Right lobe of liver (tissue), 6 donors: Measurements from ENCODE around the gene OXCT2. TPM values are rescaled to one million over a fixed set of nuclear protein-coding genes. Genes with fewer than 3 reads are reported as not detected.
"Not testable (repeated sequence)": the region's sequence is repeated elsewhere in the genome, so short reads cannot be mapped to it uniquely, and the experiment has no call there.

Experiments used
- ATAC-seq, 4 donors: fragments of 200-7000 bp; cut with Tn5 transposase; one replicate each; pipeline ENCODE4 v1.9.1; 2020; ENCODE audit warnings: mild to moderate bottlenecking in 4 of 4, moderate library complexity in 4 of 4
- DNase-seq, 3 donors: peaks; one replicate each; pipeline ENCODE4 v3.0.0-alpha.2; 2020
- H3K27ac ChIP-seq, 3 donors: fragments of 200-600 bp; one replicate each; pipeline ENCODE4 v1.8.0; 2022
- H3K27me3 ChIP-seq, 2 donors: fragments of 200-600 bp; one replicate each; pipeline ENCODE4 v1.8.0; 2022
- H3K36me3 ChIP-seq, 4 donors: fragments of 200-600 bp; sonication (generic) in 1 of 4; one replicate each; pipeline versions ENCODE4 v1.5.1 to v1.8.0; 2017 to 2022; ENCODE audit warnings: control low read depth in 1 of 4
- H3K4me1 ChIP-seq, 4 donors: fragments of 200-600 bp; sonication (generic) in 1 of 4; one replicate each; pipeline versions ENCODE4 v1.5.1 to v1.8.0; 2017 to 2022; ENCODE audit warnings: control low read depth in 1 of 4
- H3K4me3 ChIP-seq, 3 donors: fragments of 200-600 bp; one replicate each; pipeline ENCODE4 v1.8.0; 2022
- H3K9me3 ChIP-seq, 4 donors: fragments of 200-600 bp; sonication (generic) in 1 of 4; one replicate each; pipeline versions ENCODE4 v1.5.1 to v1.8.0; 2017 to 2022; ENCODE audit warnings: control low read depth in 1 of 4
- POLR2A ChIP-seq: fragments of 450-650 bp; IDR thresholded peaks from one replicate; pipeline ENCODE4 v1.6.1; 2017; ENCODE audit warnings: antibody characterized with exemption, mild to moderate bottlenecking
- WGBS: methylation state at CpG from one replicate; pipeline ENCODE4 v1.1.6; 2018; ENCODE audit warnings: low coverage, low lambda C conversion rate; ENCODE audit not compliant: insufficient coverage; ENCODE audit errors: missing lambda C conversion rate; 5-methylcytosine and 5-hydroxymethylcytosine counted together
- intact Hi-C, 2 donors: fragments of 100-400 bp; cut with DNase I; formaldehyde crosslinking; loops; one replicate each; pipeline versions ENCODE4 v1.11.2 to v1.14.1; 2022
- total RNA-seq, 6 experiments: library from RNA; depleted of rRNA in 2 of 6; stranded (reverse); fragments of >200 nt in 2 of 6; fragmentation: NEBNext Ultra II Directional in 3 of 6; extraction: Animal tissue kit (Norgen Biotek cat#: 25700) in 3 of 6; gene quantifications; one replicate each; pipeline versions ENCODE4 v1.1.0 to v1.2.4, GENCODE V29; 2016 to 2023
- TF ChIP-seq, protein P1 (sequence below), 4 donors: fragments of 200-600 bp in 3 of 4; fragments of 450-650 bp in 1 of 4; IDR thresholded peaks; one replicate each; pipeline versions ENCODE4 v1.5.1 to v1.8.0; 2016 to 2022; ENCODE audit warnings: antibody characterized with exemption in 4 of 4, mild to moderate bottlenecking in 2 of 4
- donor health status: DM: no; HTN: yes; CAD: no.
- donor health status: DM: no; HTN: no; CAD: no.
- donor health status: DM: no; HTN: no; CAD: no.
- donor health status: DM: no; HTN: yes; CAD: no.
- donor health status: DM: no; HTN: yes; CAD: no.

Gene OXCT2
- total RNA-seq, 6 experiments from 2014 or later: 0.12 to 2.4 (median 0.35) TPM; not detected in 1

- WGBS: 96% methylated on average over 3 of the region's 4 CpGs
- Histone ChIP-seq H3K27me3 (no peaks in the 10 kb centered on the region), H3K9me3 (no peaks in the 10 kb centered on the region), H3K36me3 (no peaks in the 10 kb centered on the region), H3K27ac (no peak overlapping the region), H3K4me1 (no peaks in the 10 kb centered on the region), H3K4me3 (no peak overlapping the region)
- intact Hi-C loops: no loop called here
- ATAC-seq: no peak
- DNase-seq: peak in 1 of 3 donors; percentile 22
- TF ChIP-seq POLR2A: no peak
- TF ChIP-seq, protein P1, sequence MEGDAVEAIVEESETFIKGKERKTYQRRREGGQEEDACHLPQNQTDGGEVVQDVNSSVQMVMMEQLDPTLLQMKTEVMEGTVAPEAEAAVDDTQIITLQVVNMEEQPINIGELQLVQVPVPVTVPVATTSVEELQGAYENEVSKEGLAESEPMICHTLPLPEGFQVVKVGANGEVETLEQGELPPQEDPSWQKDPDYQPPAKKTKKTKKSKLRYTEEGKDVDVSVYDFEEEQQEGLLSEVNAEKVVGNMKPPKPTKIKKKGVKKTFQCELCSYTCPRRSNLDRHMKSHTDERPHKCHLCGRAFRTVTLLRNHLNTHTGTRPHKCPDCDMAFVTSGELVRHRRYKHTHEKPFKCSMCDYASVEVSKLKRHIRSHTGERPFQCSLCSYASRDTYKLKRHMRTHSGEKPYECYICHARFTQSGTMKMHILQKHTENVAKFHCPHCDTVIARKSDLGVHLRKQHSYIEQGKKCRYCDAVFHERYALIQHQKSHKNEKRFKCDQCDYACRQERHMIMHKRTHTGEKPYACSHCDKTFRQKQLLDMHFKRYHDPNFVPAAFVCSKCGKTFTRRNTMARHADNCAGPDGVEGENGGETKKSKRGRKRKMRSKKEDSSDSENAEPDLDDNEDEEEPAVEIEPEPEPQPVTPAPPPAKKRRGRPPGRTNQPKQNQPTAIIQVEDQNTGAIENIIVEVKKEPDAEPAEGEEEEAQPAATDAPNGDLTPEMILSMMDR (IDR thresholded peaks at IDR 0.05): no peak
Measured at GRCh38 chr1:39777306-39777705, 6.2 kb upstream of the OXCT2 start.

- Histone ChIP-seq H3K4me1 (no peaks in the 10 kb centered on the region), H3K27me3 (no peaks in the 10 kb centered on the region), H3K36me3 (no peaks in the 10 kb centered on the region), H3K9me3 (no peaks in the 10 kb centered on the region), H3K27ac (no peak overlapping the region), H3K4me3 (no peak overlapping the region)
- intact Hi-C loops: no loop called here
- no peak for DNase-seq
- no peak for ATAC-seq
- TF ChIP-seq, protein P1 (IDR thresholded peaks at IDR 0.05): no peak
- no peak for TF ChIP-seq POLR2A
- WGBS: 74% methylated on average over 4 of the region's 4 CpGs
Measured at GRCh38 chr1:39776886-39777285, 5.7 kb upstream of the OXCT2 start.

- no peaks in the 10 kb centered on the region for H3K27me3 ChIP-seq
- no peaks in the 10 kb centered on the region for H3K9me3 ChIP-seq
- no peaks in the 10 kb centered on the region for H3K4me1 ChIP-seq
- H3K36me3 ChIP-seq: no peaks in the 10 kb centered on the region
- ATAC-seq (no peak), DNase-seq (no peak)
- H3K27ac ChIP-seq: no peak overlapping the region
- TF ChIP-seq, protein P1 (IDR thresholded peaks at IDR 0.05): no peak
- intact Hi-C loops: no loop called here
- H3K4me3 ChIP-seq: no peak overlapping the region
- WGBS: 60% methylated on average over 12 of the region's 12 CpGs
Measured at GRCh38 chr1:39776400-39776713, 5.2 kb upstream of the OXCT2 start.

GRCh38 chr1:39775676-39776399 is 4.7 kb upstream of the OXCT2 start:
- H3K27ac ChIP-seq, ATAC-seq, H3K27me3 ChIP-seq, H3K4me3 ChIP-seq, H3K36me3 ChIP-seq, intact Hi-C loops, H3K9me3 ChIP-seq, H3K4me1 ChIP-seq: not testable (repeated sequence)
- WGBS: 60% methylated on average over 3 of the region's 20 CpGs
- peak in 1 of 3 donors; percentile 41 for DNase-seq

- H3K27me3 ChIP-seq, H3K36me3 ChIP-seq, H3K4me3 ChIP-seq, ATAC-seq, H3K27ac ChIP-seq, H3K4me1 ChIP-seq, H3K9me3 ChIP-seq, intact Hi-C loops: not testable (repeated sequence)
- peak in 1 of 3 donors; percentile 15 for DNase-seq
- WGBS: no CpG with 5 or more reads among the region's 11 CpGs
Measured at GRCh38 chr1:39775141-39775540, 4.0 kb upstream of the OXCT2 start.

- H3K4me1 ChIP-seq, H3K27me3 ChIP-seq, H3K9me3 ChIP-seq, intact Hi-C loops, DNase-seq, ATAC-seq, H3K36me3 ChIP-seq, H3K4me3 ChIP-seq, H3K27ac ChIP-seq: not testable (repeated sequence)
- WGBS: no CpG with 5 or more reads among the region's 23 CpGs
Measured at GRCh38 chr1:39773369-39773979, 2.3 kb upstream of the OXCT2 start.

GRCh38 chr1:39770100-39771021 is 787 bp downstream of the OXCT2 start:
- ATAC-seq: peak; percentile 17 to 52 (median 28)

DNA sequence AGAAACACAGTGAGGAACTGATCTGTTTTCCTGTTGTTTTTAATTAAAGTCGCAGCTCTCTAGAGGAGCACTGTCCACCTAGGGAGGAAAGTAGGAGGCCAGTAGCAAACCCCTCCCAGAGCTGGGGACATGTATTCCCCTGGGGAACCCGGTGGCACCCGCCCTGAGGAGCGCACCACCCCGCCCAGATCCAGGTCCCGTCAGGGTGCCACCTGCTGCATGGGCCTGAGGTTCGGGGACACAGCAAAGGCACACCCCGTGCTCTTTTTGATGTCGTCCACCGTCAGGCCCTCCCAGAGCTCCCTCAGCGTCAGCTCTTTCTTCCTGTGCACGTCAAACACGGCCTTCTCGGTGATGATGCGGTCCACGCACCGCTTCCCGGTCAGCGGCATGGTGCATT is 1.6 kb downstream of the OXCT2 start:
- H3K36me3 ChIP-seq, H3K27me3 ChIP-seq, ATAC-seq, H3K4me1 ChIP-seq, H3K4me3 ChIP-seq, DNase-seq, H3K9me3 ChIP-seq, intact Hi-C loops, H3K27ac ChIP-seq: not testable (repeated sequence)
- 72% methylated on average over 2 of the region's 19 CpGs for WGBS

More at GRCh38 chr1:39770100-39771021, 787 bp downstream of the OXCT2 start:
- WGBS: 16% methylated on average over 15 of the region's 71 CpGs
- H3K27me3 ChIP-seq, H3K9me3 ChIP-seq, H3K27ac ChIP-seq, H3K4me3 ChIP-seq, H3K36me3 ChIP-seq, intact Hi-C loops, H3K4me1 ChIP-seq: not testable (repeated sequence)
- peak in 1 of 3 donors; percentile 7 for DNase-seq
